GM12865 (cell line): ENCODE data around the gene LPP.

Source experiments
- DNase-seq: peaks from one replicate; pipeline ENCODE4 v3.0.0; 2010; ENCODE audit warnings: low read depth
- H3K4me3 ChIP-seq: 2 replicates; pipeline ENCODE4 v1.5.1; 2011; ENCODE audit warnings: mild to moderate bottlenecking, low read depth, low read length, control low read depth
- TF ChIP-seq, protein P1 (sequence below): IDR thresholded peaks from 2 replicates; pipeline ENCODE4 v1.5.1; 2011; ENCODE audit warnings: low read length, control low read depth, low read depth, inconsistent platforms; ENCODE audit not compliant: insufficient read depth; ENCODE audit errors: missing control alignments

Gene LPP

DNA sequence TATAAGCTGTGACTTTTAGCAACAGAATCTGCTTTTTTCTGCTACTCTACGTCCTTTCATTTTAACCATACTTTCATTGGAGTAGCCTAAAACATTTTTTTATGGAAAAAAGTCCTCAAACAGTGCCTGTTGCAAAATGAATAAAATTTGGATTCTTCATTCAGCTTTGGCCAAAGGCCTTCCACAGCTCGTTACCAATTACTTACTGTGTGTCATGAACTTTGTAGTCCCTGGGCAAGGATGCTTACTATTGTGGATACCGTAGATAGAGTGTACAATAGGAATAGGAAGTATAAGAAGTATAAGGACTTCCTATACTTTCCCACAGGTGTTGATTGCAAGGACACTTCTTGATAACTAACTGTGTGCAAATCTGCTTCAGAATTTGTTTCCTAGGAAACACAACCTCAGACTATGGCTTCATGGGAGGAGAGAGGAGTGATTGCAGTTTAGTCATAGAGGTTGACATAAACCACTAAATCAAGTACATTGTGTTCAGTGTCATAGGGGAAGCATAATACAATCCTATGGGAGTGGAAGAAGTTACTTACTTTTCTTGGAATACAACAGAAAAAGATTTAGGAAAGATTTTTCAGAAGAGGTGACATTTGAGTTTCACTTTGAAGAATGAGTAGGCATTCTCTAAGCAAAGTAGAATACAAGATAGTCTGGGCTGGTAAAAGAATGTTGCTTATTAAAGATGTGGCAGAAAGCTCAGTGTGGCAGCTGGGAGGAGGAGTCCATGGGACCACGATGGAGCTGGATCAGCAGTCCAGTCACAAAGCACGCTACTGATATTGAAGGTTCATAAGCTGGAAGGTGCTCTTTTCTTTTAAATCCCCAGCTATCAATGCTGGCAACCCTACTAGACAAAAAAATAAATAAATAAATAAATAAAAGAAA, 708.1 kb downstream of the LPP start:
- no peak overlapping the region for H3K4me3 ChIP-seq
- TF ChIP-seq, protein P1, sequence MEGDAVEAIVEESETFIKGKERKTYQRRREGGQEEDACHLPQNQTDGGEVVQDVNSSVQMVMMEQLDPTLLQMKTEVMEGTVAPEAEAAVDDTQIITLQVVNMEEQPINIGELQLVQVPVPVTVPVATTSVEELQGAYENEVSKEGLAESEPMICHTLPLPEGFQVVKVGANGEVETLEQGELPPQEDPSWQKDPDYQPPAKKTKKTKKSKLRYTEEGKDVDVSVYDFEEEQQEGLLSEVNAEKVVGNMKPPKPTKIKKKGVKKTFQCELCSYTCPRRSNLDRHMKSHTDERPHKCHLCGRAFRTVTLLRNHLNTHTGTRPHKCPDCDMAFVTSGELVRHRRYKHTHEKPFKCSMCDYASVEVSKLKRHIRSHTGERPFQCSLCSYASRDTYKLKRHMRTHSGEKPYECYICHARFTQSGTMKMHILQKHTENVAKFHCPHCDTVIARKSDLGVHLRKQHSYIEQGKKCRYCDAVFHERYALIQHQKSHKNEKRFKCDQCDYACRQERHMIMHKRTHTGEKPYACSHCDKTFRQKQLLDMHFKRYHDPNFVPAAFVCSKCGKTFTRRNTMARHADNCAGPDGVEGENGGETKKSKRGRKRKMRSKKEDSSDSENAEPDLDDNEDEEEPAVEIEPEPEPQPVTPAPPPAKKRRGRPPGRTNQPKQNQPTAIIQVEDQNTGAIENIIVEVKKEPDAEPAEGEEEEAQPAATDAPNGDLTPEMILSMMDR, result no peak
- DNase-seq, result no peak

DNA sequence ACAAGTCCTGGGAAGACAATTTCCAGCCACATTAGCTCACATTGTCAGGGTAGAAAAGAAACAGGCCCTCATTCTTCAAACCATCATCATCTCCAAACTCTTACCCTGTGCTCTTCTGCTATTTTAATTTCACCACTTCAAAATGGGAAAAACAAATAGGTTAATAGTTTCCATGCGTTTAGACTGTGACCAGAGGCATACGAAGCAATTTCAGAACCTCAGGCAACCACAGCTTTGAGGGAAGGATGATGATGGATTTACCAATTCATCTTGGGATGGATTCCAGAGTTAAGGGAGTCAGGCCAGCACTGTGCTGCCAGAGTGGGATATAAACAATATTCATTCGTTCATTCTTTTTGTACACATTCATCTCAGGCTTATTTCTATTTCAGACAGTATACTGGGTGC, 710.0 kb downstream of the LPP start:
- no peak for DNase-seq
- TF ChIP-seq, protein P1, result no peak
- H3K4me3 ChIP-seq, result no peak overlapping the region

- H3K4me3 ChIP-seq, result no peak overlapping the region
- TF ChIP-seq, protein P1, result no peak
- no peak for DNase-seq
These were observed 713.8 kb downstream of the LPP start for GRCh38 chr3:188867691-188868265.

GRCh38 chr3:188868803-188869202, 714.8 kb downstream of the LPP start:
- H3K4me3 ChIP-seq, result no peak overlapping the region

GRCh38 chr3:188869628-188870027, 715.7 kb downstream of the LPP start:
- no peak overlapping the region for H3K4me3 ChIP-seq
- no peak for DNase-seq
- TF ChIP-seq, protein P1, result no peak

More at GRCh38 chr3:188868803-188869202, 714.8 kb downstream of the LPP start:
- no peak for DNase-seq
- TF ChIP-seq, protein P1, result no peak

GRCh38 chr3:188870431-188870830, 716.5 kb downstream of the LPP start:
- TF ChIP-seq, protein P1, result no peak
- no peak for DNase-seq

More at GRCh38 chr3:188870431-188870830, 716.5 kb downstream of the LPP start:
- no peak overlapping the region for H3K4me3 ChIP-seq
